IMR-90 (cell line): ENCODE measurements around the gene DGKD. TPM values are rescaled to one million over a fixed set of nuclear protein-coding genes. Genes with fewer than 3 reads are reported as not detected.

Experiments used
- ATAC-seq: fragments of 200-7000 bp; cut with Tn5 transposase; 2 replicates; pipeline ENCODE4 v1.9.1; 2020; ENCODE audit warnings: low read depth, mild to moderate bottlenecking, moderate library complexity
- BruUV-seq: library from RNA; stranded (reverse); fragments of 400-500 nt; replicated peaks from 2 replicates; lab custom pipeline; 2021; lab: Mats Ljungman, UMichigan
- CTCF ChIA-PET: fragments of 300-600 bp; formaldehyde crosslinking; extraction: SDS; loops from one replicate; lab custom pipeline; 2021; ENCODE audit warnings: antibody characterized with exemption; lab: Yijun Ruan, JAX
- POLR2A ChIA-PET: fragments of 300-600 bp; sonication (Branson Sonifier 250); formaldehyde crosslinking; loops from one replicate; lab custom pipeline; 2022; ENCODE audit warnings: antibody characterized with exemption; ENCODE audit not compliant: unreplicated experiment; lab: Charles Lee
- DNase-seq: peaks from one replicate; pipeline ENCODE4 v3.0.0; 2013
- H2AFZ ChIP-seq: replicated peaks from 2 replicates; pipeline ENCODE3; 2013; ENCODE audit warnings: low read length, mild to moderate bottlenecking; ENCODE audit not compliant: poor library complexity
- H2AK5ac ChIP-seq: 2 replicates; pipeline ENCODE4 v1.6.1; 2013; ENCODE audit warnings: low read depth, low read length, inconsistent platforms
- H2AK9ac ChIP-seq: replicated peaks from 2 replicates; pipeline ENCODE3; 2013; ENCODE audit warnings: mild to moderate bottlenecking, low read depth, low read length, moderate library complexity; ENCODE audit not compliant: poor library complexity
- H2BK120ac ChIP-seq: 2 replicates; pipeline ENCODE4 v1.6.1; 2013; ENCODE audit warnings: low read depth, low read length, inconsistent platforms
- H2BK15ac ChIP-seq: 3 replicates; pipeline ENCODE4 v1.6.1; 2013; ENCODE audit warnings: low read depth, low read length, inconsistent platforms
- H2BK20ac ChIP-seq: 2 replicates; pipeline ENCODE4 v1.6.1; 2013; ENCODE audit warnings: low read depth, mild to moderate bottlenecking, inconsistent platforms, low read length, moderate library complexity
- H2BK5ac ChIP-seq: 2 replicates; pipeline ENCODE4 v1.6.1; 2013; ENCODE audit warnings: mild to moderate bottlenecking, low read depth, low read length, inconsistent platforms; ENCODE audit not compliant: poor library complexity, severe bottlenecking
- H3K14ac ChIP-seq: replicated peaks from 2 replicates; pipeline ENCODE4 v1.6.1; 2013; ENCODE audit warnings: low read depth, low read length, inconsistent platforms
- H3K18ac ChIP-seq: 2 replicates; pipeline ENCODE4 v1.6.1; 2013; ENCODE audit warnings: low read depth, low read length, control low read depth
- H3K23ac ChIP-seq: 2 replicates; pipeline ENCODE4 v1.6.1; 2013; ENCODE audit warnings: low read depth, low read length, inconsistent platforms
- H3K27ac ChIP-seq: 2 replicates; pipeline ENCODE4 v1.5.1; 2013; ENCODE audit warnings: mild to moderate bottlenecking, control low read depth, low read length; ENCODE audit not compliant: insufficient read depth
- H3K27me3 ChIP-seq: 2 replicates; pipeline ENCODE4 v1.6.1; 2013; ENCODE audit warnings: low read length; ENCODE audit not compliant: control insufficient read depth, insufficient read depth
- H3K36me3 ChIP-seq: 2 replicates; pipeline ENCODE4 v1.6.1; 2013; ENCODE audit warnings: low read length, mixed read lengths; ENCODE audit not compliant: control insufficient read depth, insufficient read depth
- H3K4ac ChIP-seq: 2 replicates; pipeline ENCODE4 v1.6.1; 2013; ENCODE audit warnings: low read depth, low read length, inconsistent platforms
- H3K4me1 ChIP-seq: 2 replicates; pipeline ENCODE4 v1.6.1; 2013; ENCODE audit warnings: low read length, mixed read lengths; ENCODE audit not compliant: control insufficient read depth, insufficient read depth
- H3K4me2 ChIP-seq: 2 replicates; pipeline ENCODE4 v1.6.1; 2013; ENCODE audit warnings: low read depth, mild to moderate bottlenecking, control low read depth, low read length, moderate library complexity
- H3K4me3 ChIP-seq: 2 replicates; pipeline ENCODE4 v1.5.1; 2013; ENCODE audit warnings: low read depth, mild to moderate bottlenecking, control low read depth, low read length, moderate library complexity; ENCODE audit not compliant: insufficient read depth
- H3K56ac ChIP-seq: 2 replicates; pipeline ENCODE4 v1.6.1; 2013; ENCODE audit warnings: low read length, inconsistent platforms; ENCODE audit not compliant: insufficient read depth; ENCODE audit errors: extremely low read depth
- H3K79me1 ChIP-seq, 2 experiments: 2 replicates each; pipeline ENCODE4 v1.6.1; 2013; ENCODE audit warnings: low read length in 2 of 2, inconsistent platforms in 1 of 2, low read depth in 1 of 2
- H3K9ac ChIP-seq: 2 replicates; pipeline ENCODE4 v1.6.1; 2013; ENCODE audit warnings: low read depth, low read length, control low read depth
- H3K9me1 ChIP-seq: 2 replicates; pipeline ENCODE4 v1.6.1; 2013; ENCODE audit warnings: low read length, inconsistent platforms; ENCODE audit not compliant: insufficient read depth
- H3K9me3 ChIP-seq: 2 replicates; pipeline ENCODE4 v1.6.1; 2013; ENCODE audit warnings: low read length; ENCODE audit not compliant: control insufficient read depth, insufficient read depth
- H4K20me1 ChIP-seq: 2 replicates; pipeline ENCODE4 v1.6.1; 2013; ENCODE audit warnings: low read length, inconsistent platforms; ENCODE audit not compliant: insufficient read depth
- H4K5ac ChIP-seq: 2 replicates; pipeline ENCODE4 v1.6.1; 2013; ENCODE audit warnings: mild to moderate bottlenecking, low read depth, low read length, control low read depth
- H4K8ac ChIP-seq, 2 experiments: 2 replicates each; pipeline ENCODE4 v1.6.1; 2013; ENCODE audit warnings: low read depth in 2 of 2, low read length in 2 of 2, control low read depth in 1 of 2, inconsistent platforms in 1 of 2
- H4K91ac ChIP-seq: 2 replicates; pipeline ENCODE4 v1.6.1; 2013; ENCODE audit warnings: low read depth, low read length, inconsistent platforms; ENCODE audit not compliant: insufficient read depth
- BHLHE40 ChIP-seq: fragments of 150-350 bp; IDR thresholded peaks from 2 replicates; pipeline ENCODE4 v1.6.1; 2016; ENCODE audit warnings: mild to moderate bottlenecking, low read depth, low read length
- CEBPB ChIP-seq: IDR thresholded peaks from 2 replicates; pipeline ENCODE4 v1.6.1; 2012; ENCODE audit warnings: low read depth, low read length, improper control_type of control experiment
- CHD1 ChIP-seq: IDR thresholded peaks from 2 replicates; pipeline ENCODE4 v1.6.1; 2012; ENCODE audit warnings: low read depth, low read length, improper control_type of control experiment
- CTCF ChIP-seq: conservative IDR thresholded peaks from 2 replicates; pipeline ENCODE4 v1.5.1; 2012; ENCODE audit warnings: mild to moderate bottlenecking, low read depth, low read length, improper control_type of control experiment
- ELK1 ChIP-seq: fragments of 150-350 bp; IDR thresholded peaks from 2 replicates; pipeline ENCODE4 v1.6.1; 2016; ENCODE audit warnings: low read depth, mild to moderate bottlenecking, low read length, moderate library complexity, borderline replicate concordance
- FOS ChIP-seq: fragments of 150-350 bp; IDR thresholded peaks from 2 replicates; pipeline ENCODE4 v1.6.1; 2016; ENCODE audit warnings: low read depth, low read length
- MAZ ChIP-seq: IDR thresholded peaks from 2 replicates; pipeline ENCODE4 v1.6.1; 2012; ENCODE audit warnings: low read depth, mild to moderate bottlenecking, low read length, improper control_type of control experiment, moderate library complexity, borderline replicate concordance
- MXI1 ChIP-seq: IDR thresholded peaks from 2 replicates; pipeline ENCODE4 v1.6.1; 2012; ENCODE audit warnings: low read depth, mild to moderate bottlenecking, low read length, moderate library complexity, borderline replicate concordance
- NFE2L2 ChIP-seq: fragments of 150-350 bp; IDR thresholded peaks from 2 replicates; pipeline ENCODE4 v1.6.1; 2016; ENCODE audit warnings: low read depth, mild to moderate bottlenecking, low read length
- POLR2A ChIP-seq: IDR thresholded peaks from 2 replicates; pipeline ENCODE4 v1.6.1; 2012; ENCODE audit warnings: mild to moderate bottlenecking, low read depth, low read length
- RAD21 ChIP-seq: IDR thresholded peaks from 2 replicates; pipeline ENCODE4 v1.6.1; 2012; ENCODE audit warnings: low read length, improper control_type of control experiment
- SMC3 ChIP-seq: fragments of 150-350 bp; IDR thresholded peaks from 2 replicates; pipeline ENCODE4 v1.6.1; 2016; ENCODE audit warnings: low read depth, mild to moderate bottlenecking, antibody characterized with exemption, low read length, moderate library complexity
- USF2 ChIP-seq: fragments of 150-350 bp; IDR thresholded peaks from 2 replicates; pipeline ENCODE4 v1.6.1; 2017; ENCODE audit warnings: mild to moderate bottlenecking, antibody characterized with exemption, low read length, low read depth
- WGBS, 2 experiments: methylation state at CpG; one replicate each; pipeline versions ENCODE4 v1.1.5 to v1.1.7; 2013; ENCODE audit warnings: missing lambda C conversion rate in 2 of 2; ENCODE audit not compliant: insufficient read length in 1 of 2; ENCODE audit errors: extremely low coverage in 2 of 2; 5-methylcytosine and 5-hydroxymethylcytosine counted together
- dilution Hi-C: fragments of 300-500 bp; cut with HindIII; formaldehyde crosslinking; loops from one replicate; pipeline ENCODE4 v1.14.3; 2018; ENCODE audit warnings: low sequenced_read_pairs; ENCODE audit not compliant: unreplicated experiment
- in situ Hi-C: fragments of 300-500 bp; cut with MboI; formaldehyde crosslinking; loops from 3 replicates; pipeline ENCODE4 v1.14.3; 2019; ENCODE audit warnings: low sequenced_read_pairs, inconsistent platforms, mixed read lengths
- intact Hi-C: fragments of 100-400 bp; cut with micrococcal nuclease; formaldehyde crosslinking; loops from 2 replicates; pipeline ENCODE4 v1.10.0; 2022
- polyA plus RNA-seq, 3 experiments: library from polyadenylated mRNA; depleted of rRNA; stranded (reverse); fragments of >200 nt; gene quantifications; 2 replicates each; pipeline ENCODE4 v1.2.3, GENCODE V29; 2012; ENCODE audit warnings: low replicate concordance in 1 of 3
- total RNA-seq: library from RNA; depleted of rRNA; stranded (reverse); fragments of >200 nt; gene quantifications from 2 replicates; pipeline ENCODE4 v1.2.3, GENCODE V29; 2012

Gene DGKD
- total and polyA plus RNA-seq, 2 of the 4 experiments (the other 2 are of a cell fraction) = 6.5 to 10.1 TPM

GRCh38 chr2:233422050-233422639, 67.9 kb downstream of the DGKD start:
- Histone ChIP-seq H3K9ac (no peak overlapping the region), H3K56ac (no peak overlapping the region), H3K14ac (no peak overlapping the region), H3K27ac (no peak overlapping the region), H3K23ac (no peak overlapping the region), H3K4me2 (no peak overlapping the region), H3K9me1 (peaks cover 16% of the 10 kb centered on the region), H2BK20ac (no peak overlapping the region; the same call in 1 of the 2 replicates), H2BK120ac (peak overlapping the region; percentile 1; the same call in 1 of the 2 replicates), H4K5ac (no peak overlapping the region; the same call in 1 of the 2 replicates), H3K27me3 (no peaks in the 10 kb centered on the region), H2AK5ac (0 out of 2 replicates have a peak overlapping the region, but pooled peaks have one; percentile 24), H2BK15ac (no peak overlapping the region), H3K4me3 (no peak overlapping the region), H2AFZ (no peak overlapping the region), H3K9me3 (peaks cover 5% of the 10 kb centered on the region), H4K8ac (no peak overlapping the region), H2BK5ac (peak overlapping the region; percentile 9), H4K91ac (no peak overlapping the region), H3K36me3 (0 out of 2 replicates have a peak, but pooled peaks cover 2% of the 10 kb centered on the region), H3K4ac (no peak overlapping the region), H3K79me1 (peaks cover 26 to 68% of the 10 kb centered on the region in 2 experiments; a peak in 3 of 4 replicates), H4K20me1 (no peaks in the 10 kb centered on the region), H3K4me1 (peaks cover 22% of the 10 kb centered on the region), H3K18ac (peak overlapping the region; percentile 22; the same call in 1 of the 2 replicates), H2AK9ac (no peak overlapping the region)
- intact Hi-C loops (no loop called here), in situ Hi-C loops (no loop called here), dilution Hi-C loops (no loop called here)
- WGBS, 2 experiments = 100% methylated on average over 3 of the region's 13 CpGs; no CpG with 5 or more reads in 1 of the 2 experiments
- BruUV-seq = no TSS peak
- CTCF ChIA-PET = no interaction called here
- POLR2A ChIA-PET = no interaction called here
- DNase-seq (no peak), ATAC-seq (no peak)
- no peak for TF ChIP-seq BHLHE40
- no peak for TF ChIP-seq USF2
- no peak for TF ChIP-seq ELK1
- TF ChIP-seq CEBPB = no peak
- no peak for TF ChIP-seq CHD1
- no peak for TF ChIP-seq CTCF
- TF ChIP-seq FOS = no peak
- TF ChIP-seq POLR2A = no peak
- TF ChIP-seq RAD21 = no peak
- no peak for TF ChIP-seq MXI1
- no peak for TF ChIP-seq SMC3
- TF ChIP-seq MAZ = no peak
- TF ChIP-seq NFE2L2 = no peak
